ENCODE measurements around the gene ASIC5.

GRCh38 chr4:155849042-155849441 lies 17.0 kb downstream of the ASIC5 start:
- TF ChIP-seq POLR2A (IDR thresholded peaks at IDR 0.05) (no peak), CTCF (IDR thresholded peaks at IDR 0.05 in 8 of 11, conservative IDR thresholded peaks at IDR 0.05 in 3 of 11) (no peak)
